Colon (tissue), 2 donors: ENCODE measurements around the gene BANF2.
"Not testable (repeated sequence)": the region's sequence is repeated elsewhere in the genome, so short reads cannot be mapped to it uniquely, and the experiment has no call there.

Experiments used
- FAIRE-seq: peaks from 2 replicates; lab custom pipeline; 2012; peaks lifted over from hg19 to GRCh38; lab: Jason Lieb, UNC
- donor health status: control.
- donor health status: control.

Gene BANF2

GRCh38 chr20:17766226-17766625 is 66.5 kb downstream of the BANF2 start:
- no peak for FAIRE-seq

GRCh38 chr20:17767624-17768023 is 67.9 kb downstream of the BANF2 start:
- no peak for FAIRE-seq

- no peak for FAIRE-seq
These were observed 68.5 kb downstream of the BANF2 start for GRCh38 chr20:17768271-17768670.

GRCh38 chr20:17769716-17770115 is 70.0 kb downstream of the BANF2 start:
- not testable (repeated sequence) for FAIRE-seq

- FAIRE-seq, result no peak
These were observed 71.6 kb downstream of the BANF2 start for GRCh38 chr20:17771206-17772004.

- no peak for FAIRE-seq
These were observed 72.2 kb downstream of the BANF2 start for GRCh38 chr20:17772005-17772343.

GRCh38 chr20:17773619-17774018 is 73.9 kb downstream of the BANF2 start:
- no peak for FAIRE-seq

- no peak for FAIRE-seq
These were observed 75.8 kb downstream of the BANF2 start for GRCh38 chr20:17775600-17775999.

- FAIRE-seq, result no peak
These were observed 76.8 kb downstream of the BANF2 start for GRCh38 chr20:17776551-17776950.

- FAIRE-seq, result not testable (repeated sequence)
These were observed 79.2 kb downstream of the BANF2 start for GRCh38 chr20:17779011-17779410.

- no peak for FAIRE-seq
These were observed 83.0 kb downstream of the BANF2 start for GRCh38 chr20:17782768-17783167.

- no peak for FAIRE-seq
These were observed 83.9 kb downstream of the BANF2 start for GRCh38 chr20:17783671-17784070.

GRCh38 chr20:17785007-17785406 is 85.2 kb downstream of the BANF2 start:
- no peak for FAIRE-seq
